Stimulated activated CD4-positive, alpha-beta T cell treated with anti-CD3 and anti-CD28 coated beads, Interleukin-4, amount 100 ng/mL, for 4 hours (primary cell): ENCODE results near the gene SAMMSON.

Experiments used
- DNase-seq, 2 experiments: peaks; one replicate each; pipeline ENCODE4 v3.0.0-alpha.2; 2020

Gene SAMMSON

GRCh38 chr3:70095260-70095659 lies 95.7 kb downstream of the SAMMSON start:
- DNase-seq, result no peak

- DNase-seq, result no peak
Measured at GRCh38 chr3:70096376-70097066, 97.0 kb downstream of the SAMMSON start.

- DNase-seq, result no peak
Measured at GRCh38 chr3:70097084-70097483, 97.6 kb downstream of the SAMMSON start.

- DNase-seq, result no peak
Measured at GRCh38 chr3:70108072-70108471, 108.5 kb downstream of the SAMMSON start.

DNA sequence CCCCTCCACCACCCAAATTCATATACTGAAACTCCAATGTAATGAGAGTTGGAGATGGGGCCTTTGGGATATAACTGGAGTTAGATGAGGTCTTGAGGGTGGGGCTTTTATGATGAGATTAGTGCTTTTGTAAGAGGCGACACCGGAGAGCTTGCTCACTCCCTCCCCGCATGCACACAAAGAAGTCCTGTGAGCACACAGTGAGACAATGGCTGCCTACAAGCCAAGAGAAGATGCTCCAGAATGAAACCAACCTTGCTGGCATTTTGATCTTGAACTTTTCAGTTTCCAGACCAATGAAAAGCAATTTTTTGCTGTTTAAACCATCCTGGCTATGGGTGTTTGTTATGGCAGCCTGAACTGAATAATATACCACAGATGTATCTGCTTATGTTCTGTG lies 109.0 kb downstream of the SAMMSON start:
- no peak for DNase-seq

DNA sequence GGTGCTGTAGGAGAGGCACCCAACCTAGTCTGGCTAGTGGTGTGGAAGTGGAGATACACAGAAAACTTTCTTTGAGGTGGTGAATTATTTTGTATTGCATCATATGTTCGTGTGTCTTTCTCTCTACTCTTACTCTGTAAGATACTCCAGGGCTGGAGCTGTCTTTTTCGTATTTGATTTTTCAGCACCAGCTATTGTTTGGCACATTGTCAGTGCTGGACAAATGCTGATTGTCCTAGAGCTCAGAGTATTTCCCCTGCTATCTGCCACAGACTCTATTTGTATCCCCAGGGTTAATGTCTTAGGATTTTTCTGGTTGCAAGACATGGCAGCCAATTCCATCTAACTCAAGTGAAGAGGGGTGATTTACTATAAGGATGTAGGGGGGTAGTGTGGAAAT lies 110.5 kb downstream of the SAMMSON start:
- no peak for DNase-seq

DNA sequence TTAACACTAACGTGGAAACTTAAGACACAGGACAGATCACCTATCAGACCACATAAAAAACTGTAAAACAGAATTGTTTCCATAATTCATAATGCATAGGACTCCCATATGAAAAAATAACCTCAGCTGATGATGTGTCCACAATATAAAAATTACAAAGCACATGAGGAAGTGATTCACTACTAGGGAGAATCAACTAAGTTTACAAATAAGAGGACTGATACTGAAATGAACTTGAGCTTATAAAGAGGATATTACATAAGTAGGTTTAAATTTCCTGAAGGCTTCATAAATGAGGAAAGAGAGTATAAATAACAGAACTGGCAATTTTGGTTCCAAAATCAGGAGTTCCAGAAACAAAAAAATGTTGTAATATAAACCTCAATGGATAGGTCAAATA lies 111.9 kb downstream of the SAMMSON start:
- no peak for DNase-seq

DNA sequence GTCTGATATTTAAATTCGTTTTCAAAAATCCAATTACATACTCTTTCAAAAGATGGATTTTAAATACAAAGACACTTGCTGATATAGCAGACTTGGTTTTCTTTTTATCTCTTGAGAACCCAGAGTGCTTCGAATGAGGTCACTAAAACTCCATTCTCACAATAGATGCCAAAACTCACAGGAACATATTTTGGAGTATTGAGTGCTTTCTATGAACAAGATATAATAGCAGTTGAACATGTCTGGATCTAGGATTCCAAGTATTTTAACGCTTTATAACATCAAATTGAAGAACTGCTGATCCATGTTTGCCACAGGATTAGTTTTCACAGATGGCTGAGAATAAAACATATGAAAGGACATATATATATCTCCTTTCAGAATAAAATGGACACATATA lies 113.2 kb downstream of the SAMMSON start:
- DNase-seq, result no peak

DNA sequence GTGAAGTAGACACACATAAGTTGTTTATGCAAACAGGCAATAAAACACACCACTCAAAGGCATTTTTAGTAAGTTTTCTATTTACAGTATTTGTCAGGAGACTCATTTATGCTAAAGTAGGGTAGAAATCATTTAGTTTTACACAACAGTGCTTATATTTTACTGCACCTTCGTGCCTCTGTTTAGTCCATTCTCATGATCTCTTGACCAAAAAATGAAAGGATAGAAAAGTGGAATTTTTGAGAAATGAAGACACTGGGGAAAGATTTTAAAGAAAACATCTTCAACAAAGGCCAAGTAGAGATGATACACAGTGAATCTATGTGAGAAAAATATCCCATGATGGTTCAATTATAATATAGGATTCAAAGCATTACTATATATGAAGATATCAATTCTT lies 114.9 kb downstream of the SAMMSON start:
- DNase-seq, result no peak

GRCh38 chr3:70119879-70120278 lies 120.3 kb downstream of the SAMMSON start:
- DNase-seq, result no peak
